ENCODE data around the gene GALNTL6.
"Not testable (repeated sequence)": the region's sequence is repeated elsewhere in the genome, so short reads cannot be mapped to it uniquely, and the experiment has no call there.

GALNTL6 gene

GRCh38 chr4:172874944-172875343, 1061.7 kb downstream of the GALNTL6 start:
- H3K4me3 ChIP-seq (ENCODE audit: low read depth, low read length), result no peak overlapping the region
- no peak for TF ChIP-seq CTCF (IDR thresholded peaks at IDR 0.05; ENCODE audit: borderline replicate concordance, insufficient read depth, low read depth, low read length)

DNA sequence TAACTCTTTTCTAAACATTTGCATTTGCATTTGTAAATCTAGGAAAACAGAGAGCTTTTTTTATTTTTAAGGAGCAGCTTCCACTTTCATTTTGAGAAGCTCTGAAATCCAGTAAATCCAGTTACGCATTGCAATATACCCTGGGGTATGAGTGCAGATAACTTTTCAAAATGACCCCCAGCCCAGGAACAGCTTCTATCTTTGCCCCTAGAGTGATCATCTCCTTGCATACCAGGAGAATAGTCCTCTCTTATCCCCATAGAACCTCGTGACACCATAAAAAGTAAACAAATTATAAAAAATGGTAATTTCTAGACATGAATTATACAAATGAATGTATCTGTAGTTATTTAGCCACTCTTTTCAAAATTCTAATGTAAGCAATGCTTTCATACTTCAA, 1063.2 kb downstream of the GALNTL6 start:
- no peak for TF ChIP-seq CTCF (IDR thresholded peaks at IDR 0.05; ENCODE audit: borderline replicate concordance, insufficient read depth, low read depth, low read length)
- no peak overlapping the region for H3K4me3 ChIP-seq (ENCODE audit: low read depth, low read length)

- no peak overlapping the region for H3K4me3 ChIP-seq (ENCODE audit: low read depth, low read length)
- TF ChIP-seq CTCF (IDR thresholded peaks at IDR 0.05; ENCODE audit: borderline replicate concordance, insufficient read depth, low read depth, low read length), result no peak
These were observed 1068.4 kb downstream of the GALNTL6 start for GRCh38 chr4:172881645-172882044.

DNA sequence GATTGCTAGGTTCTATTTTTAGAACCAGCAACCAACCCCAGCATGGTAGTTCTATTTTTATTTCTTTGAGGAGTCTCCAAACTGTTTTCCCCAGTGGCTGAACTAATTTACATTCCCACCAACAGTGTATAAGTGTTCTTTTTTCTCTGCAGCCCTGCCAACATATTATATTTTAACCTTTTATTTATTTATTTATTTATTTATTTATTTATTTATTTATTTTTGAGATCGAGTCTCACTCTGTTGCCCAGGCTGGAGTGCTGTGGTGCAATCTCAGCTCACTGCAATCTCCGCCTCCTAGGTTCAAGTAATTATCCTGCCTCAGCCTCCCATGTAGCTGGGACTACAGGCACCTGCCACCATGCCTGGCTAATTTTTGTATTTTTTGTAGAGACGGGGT, 1074.2 kb downstream of the GALNTL6 start:
- not testable (repeated sequence) for H3K4me3 ChIP-seq (ENCODE audit: low read depth, low read length)

DNA sequence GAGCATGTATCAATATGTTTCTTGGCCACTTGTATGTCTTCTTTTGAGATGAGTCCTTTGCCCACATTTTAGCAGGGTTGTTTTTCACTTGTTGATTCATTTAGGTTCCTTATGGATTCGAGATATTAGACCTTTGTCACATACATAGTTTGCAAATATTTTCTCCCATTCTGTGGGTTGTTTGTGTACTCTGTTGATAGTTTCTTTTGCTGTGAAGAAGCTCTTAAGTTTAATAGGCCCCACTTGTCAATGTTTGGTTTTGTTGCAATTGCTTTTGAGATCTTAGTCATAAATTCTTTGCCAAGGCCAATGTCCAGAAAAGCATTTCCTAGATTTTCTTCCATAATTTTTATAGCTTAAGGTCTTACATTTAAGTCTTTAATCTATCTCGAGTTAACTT, 1074.8 kb downstream of the GALNTL6 start:
- no peak for TF ChIP-seq CTCF (IDR thresholded peaks at IDR 0.05; ENCODE audit: borderline replicate concordance, insufficient read depth, low read depth, low read length)
- no peak overlapping the region for H3K4me3 ChIP-seq (ENCODE audit: low read depth, low read length)

GRCh38 chr4:172892300-172892699, 1079.1 kb downstream of the GALNTL6 start:
- no peak overlapping the region for H3K4me3 ChIP-seq (ENCODE audit: low read depth, low read length)
- TF ChIP-seq CTCF (IDR thresholded peaks at IDR 0.05; ENCODE audit: borderline replicate concordance, insufficient read depth, low read depth, low read length), result peak; percentile 85

GRCh38 chr4:172895699-172896098, 1082.5 kb downstream of the GALNTL6 start:
- H3K4me3 ChIP-seq (ENCODE audit: low read depth, low read length), result no peak overlapping the region
- TF ChIP-seq CTCF (IDR thresholded peaks at IDR 0.05; ENCODE audit: borderline replicate concordance, insufficient read depth, low read depth, low read length), result no peak

GRCh38 chr4:172897046-172897445, 1083.8 kb downstream of the GALNTL6 start:
- TF ChIP-seq CTCF (IDR thresholded peaks at IDR 0.05; ENCODE audit: borderline replicate concordance, insufficient read depth, low read depth, low read length), result no peak
- H3K4me3 ChIP-seq (ENCODE audit: low read depth, low read length), result no peak overlapping the region
